Measurements from ENCODE around the gene COLEC12. TPM values are rescaled to one million over a fixed set of nuclear protein-coding genes. Genes with fewer than 3 reads are reported as not detected.
"Not testable (repeated sequence)": the region's sequence is repeated elsewhere in the genome, so short reads cannot be mapped to it uniquely, and the experiment has no call there.

The COLEC12 gene
- total RNA-seq, 2 donors from 2014 or later: 10.9 to 15.3 TPM

DNA sequence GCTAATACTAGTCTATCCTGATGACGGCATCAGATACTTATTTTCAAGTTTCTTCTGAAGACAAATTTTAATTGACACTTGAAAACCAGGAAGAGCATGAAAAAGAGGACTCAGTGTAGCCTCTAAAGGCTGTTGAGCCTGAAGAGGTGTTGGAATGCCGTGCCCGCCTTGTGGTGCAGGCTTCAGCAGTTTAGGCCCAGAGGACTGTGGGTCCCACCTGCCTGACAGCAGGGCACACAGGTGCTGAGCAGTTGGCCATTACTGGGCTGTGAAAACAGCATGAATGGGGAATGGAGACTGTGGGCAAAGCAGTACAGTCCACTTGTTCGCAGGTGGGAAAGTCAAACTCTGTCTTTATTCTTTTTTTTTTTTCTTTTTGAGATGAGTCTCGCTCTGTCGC is 182.9 kb downstream of the COLEC12 start:
- Histone ChIP-seq H3K27me3 (no peaks in the 10 kb centered on the region), H3K4me1 (peaks cover 0 to 4% of the 10 kb centered on the region in 2 donors), H3K9me3 (no peaks in the 10 kb centered on the region), H3K36me3 (no peaks in the 10 kb centered on the region), H3K27ac (no peak overlapping the region), H3K4me3 (no peak overlapping the region)
- TF ChIP-seq, protein P1, sequence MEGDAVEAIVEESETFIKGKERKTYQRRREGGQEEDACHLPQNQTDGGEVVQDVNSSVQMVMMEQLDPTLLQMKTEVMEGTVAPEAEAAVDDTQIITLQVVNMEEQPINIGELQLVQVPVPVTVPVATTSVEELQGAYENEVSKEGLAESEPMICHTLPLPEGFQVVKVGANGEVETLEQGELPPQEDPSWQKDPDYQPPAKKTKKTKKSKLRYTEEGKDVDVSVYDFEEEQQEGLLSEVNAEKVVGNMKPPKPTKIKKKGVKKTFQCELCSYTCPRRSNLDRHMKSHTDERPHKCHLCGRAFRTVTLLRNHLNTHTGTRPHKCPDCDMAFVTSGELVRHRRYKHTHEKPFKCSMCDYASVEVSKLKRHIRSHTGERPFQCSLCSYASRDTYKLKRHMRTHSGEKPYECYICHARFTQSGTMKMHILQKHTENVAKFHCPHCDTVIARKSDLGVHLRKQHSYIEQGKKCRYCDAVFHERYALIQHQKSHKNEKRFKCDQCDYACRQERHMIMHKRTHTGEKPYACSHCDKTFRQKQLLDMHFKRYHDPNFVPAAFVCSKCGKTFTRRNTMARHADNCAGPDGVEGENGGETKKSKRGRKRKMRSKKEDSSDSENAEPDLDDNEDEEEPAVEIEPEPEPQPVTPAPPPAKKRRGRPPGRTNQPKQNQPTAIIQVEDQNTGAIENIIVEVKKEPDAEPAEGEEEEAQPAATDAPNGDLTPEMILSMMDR (IDR thresholded peaks at IDR 0.05): no peak
- no peak for DNase-seq (ENCODE audit: low spot score)

- no peaks in the 10 kb centered on the region for H3K9me3 ChIP-seq
- no peak for DNase-seq (ENCODE audit: low spot score)
- no peaks in the 10 kb centered on the region for H3K4me1 ChIP-seq
- H3K4me3 ChIP-seq: no peak overlapping the region
- H3K27ac ChIP-seq: no peak overlapping the region
- TF ChIP-seq, protein P1 (IDR thresholded peaks at IDR 0.05): no peak
- H3K27me3 ChIP-seq: no peaks in the 10 kb centered on the region
- no peaks in the 10 kb centered on the region for H3K36me3 ChIP-seq
Observed at GRCh38 chr18:316393-316792, 184.1 kb downstream of the COLEC12 start.

DNA sequence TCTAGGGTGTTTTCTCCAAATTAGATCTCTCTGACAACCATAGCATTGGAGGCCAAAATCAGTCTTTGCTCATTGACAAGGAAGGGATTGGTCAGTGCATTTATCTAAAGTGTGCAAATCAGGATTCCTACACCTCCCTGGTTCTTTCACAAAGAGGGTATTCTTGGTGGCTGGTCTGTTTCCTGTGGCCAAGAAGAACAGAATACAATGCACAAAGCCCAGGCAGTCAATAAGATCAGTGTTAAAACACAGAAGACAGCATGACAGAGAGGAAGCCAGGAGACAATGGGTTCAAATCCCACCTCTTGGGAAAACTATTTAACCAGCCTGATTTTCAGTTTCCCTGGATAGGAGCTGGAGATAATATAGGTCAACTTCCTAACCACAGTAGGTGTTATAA is 186.6 kb downstream of the COLEC12 start:
- Histone ChIP-seq H3K4me1 (no peaks in the 10 kb centered on the region), H3K27ac (no peak overlapping the region), H3K36me3 (no peaks in the 10 kb centered on the region), H3K9me3 (no peaks in the 10 kb centered on the region), H3K4me3 (no peak overlapping the region), H3K27me3 (no peaks in the 10 kb centered on the region)
- TF ChIP-seq, protein P1 (IDR thresholded peaks at IDR 0.05): no peak
- no peak for DNase-seq (ENCODE audit: low spot score)

DNA sequence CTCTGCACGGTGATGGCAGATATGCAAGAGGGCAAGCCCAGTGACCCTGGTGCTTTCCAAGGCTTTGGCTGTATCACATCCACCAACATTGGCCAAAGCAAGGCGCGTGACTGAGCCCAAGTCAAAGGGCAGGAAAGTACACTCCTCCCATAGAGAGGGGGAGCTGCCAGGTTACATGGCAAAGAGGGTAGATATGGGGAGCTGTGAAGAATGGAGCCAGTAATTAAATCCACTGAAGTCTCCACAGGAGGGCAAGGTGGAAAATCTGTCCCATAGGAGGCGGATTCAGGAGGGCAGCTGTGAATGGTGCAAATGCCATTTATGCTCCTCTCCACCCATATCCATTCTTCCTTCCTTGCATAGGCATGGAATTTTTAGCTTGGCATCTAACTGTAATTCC is 188.1 kb downstream of the COLEC12 start:
- no peaks in the 10 kb centered on the region for H3K36me3 ChIP-seq
- H3K4me1 ChIP-seq: no peaks in the 10 kb centered on the region
- no peaks in the 10 kb centered on the region for H3K27me3 ChIP-seq
- H3K27ac ChIP-seq: no peak overlapping the region
- TF ChIP-seq, protein P1 (IDR thresholded peaks at IDR 0.05): no peak
- DNase-seq (ENCODE audit: low spot score): no peak
- no peaks in the 10 kb centered on the region for H3K9me3 ChIP-seq
- H3K4me3 ChIP-seq: no peak overlapping the region

DNA sequence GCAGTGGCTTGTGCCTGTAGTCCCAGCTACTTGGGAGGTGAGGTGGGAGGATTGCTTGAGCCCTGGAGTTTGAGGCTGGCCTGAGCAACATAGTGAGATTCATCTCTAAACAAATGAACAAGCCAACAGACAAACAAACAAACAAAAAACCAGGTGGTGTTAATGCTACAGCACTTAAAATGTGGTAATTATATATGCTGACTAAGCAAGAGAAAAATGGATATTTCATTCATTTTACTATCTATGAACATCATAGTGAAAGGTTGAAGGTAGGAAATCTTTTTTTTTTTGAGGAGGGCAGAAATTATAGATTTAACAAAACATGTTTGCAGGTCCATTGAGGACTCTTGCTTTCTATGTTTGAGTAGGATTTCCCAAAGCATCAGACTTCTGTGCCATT is 190.5 kb downstream of the COLEC12 start:
- Histone ChIP-seq H3K4me1 (no peaks in the 10 kb centered on the region), H3K4me3 (no peak overlapping the region), H3K36me3 (no peaks in the 10 kb centered on the region), H3K27ac (no peak overlapping the region), H3K9me3 (no peaks in the 10 kb centered on the region), H3K27me3 (no peaks in the 10 kb centered on the region)
- TF ChIP-seq, protein P1 (IDR thresholded peaks at IDR 0.05): no peak
- DNase-seq (ENCODE audit: low spot score): no peak

DNA sequence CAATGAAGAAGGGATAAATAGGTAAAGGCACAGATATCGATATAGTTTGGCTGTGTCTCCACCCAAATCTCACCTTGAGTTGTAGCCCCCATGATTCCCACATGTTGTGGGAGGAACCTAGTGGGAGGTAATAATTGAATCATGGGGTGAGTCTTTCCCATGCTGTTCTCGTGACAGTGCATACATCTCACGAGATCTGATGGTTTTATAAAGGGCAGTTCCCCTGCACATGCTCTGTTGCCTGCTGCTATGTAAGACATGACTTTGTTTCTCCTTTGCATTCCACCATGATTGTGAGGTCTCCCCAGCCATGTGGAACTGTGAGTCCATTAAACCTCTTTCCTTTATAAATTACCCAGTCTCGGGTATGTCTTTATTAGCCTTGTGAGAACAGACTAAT is 192.4 kb downstream of the COLEC12 start:
- not testable (repeated sequence) for H3K27me3 ChIP-seq; DNase-seq (ENCODE audit: low spot score); H3K4me3 ChIP-seq; H3K27ac ChIP-seq; H3K9me3 ChIP-seq; H3K36me3 ChIP-seq; H3K4me1 ChIP-seq

Data from right atrium auricular region (tissue), 2 donors.